NCI-H2107 treated with DMSO at 0.1 percent for 48 hours (cell line): ENCODE measurements around the gene ADGRF1.
"Not testable (repeated sequence)": the region's sequence is repeated elsewhere in the genome, so short reads cannot be mapped to it uniquely, and the experiment has no call there.

Experiments
- DNase-seq: peaks from one replicate; lab custom pipeline; 2025; ENCODE audit not compliant: unreplicated experiment; lab: John Stamatoyannopoulos, UW

ADGRF1 gene

DNA sequence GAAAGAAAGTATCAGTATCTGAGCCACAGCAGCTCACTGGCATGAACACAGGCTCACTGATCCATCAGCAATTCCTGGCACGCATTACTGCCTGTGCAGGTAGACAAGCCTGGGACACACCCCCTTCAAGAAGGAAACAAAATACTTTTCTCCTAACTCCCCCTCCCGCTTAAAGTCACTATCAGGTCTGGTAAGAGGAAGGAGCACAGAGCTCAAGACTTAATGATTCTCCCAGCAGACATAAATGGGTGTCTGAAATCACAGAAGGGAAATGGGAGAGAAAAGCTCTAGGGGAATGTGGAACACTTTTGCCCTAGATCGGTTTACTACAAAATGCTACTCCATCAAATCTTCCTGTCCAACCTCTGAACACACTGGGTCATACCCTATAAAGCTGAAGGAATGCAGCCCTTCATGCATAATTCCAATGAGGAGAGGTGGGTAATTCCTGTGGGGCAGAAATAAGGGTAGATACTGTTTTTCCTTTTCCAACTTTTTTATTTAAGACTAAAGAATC is at the start of gene ADGRF1:
ADGRF1 (minus strand) TSS at position 58 of the 517 bp plus-strand sequence. CDS start 13,271 bp downstream, outside the sequence.
- no peak for DNase-seq

DNA sequence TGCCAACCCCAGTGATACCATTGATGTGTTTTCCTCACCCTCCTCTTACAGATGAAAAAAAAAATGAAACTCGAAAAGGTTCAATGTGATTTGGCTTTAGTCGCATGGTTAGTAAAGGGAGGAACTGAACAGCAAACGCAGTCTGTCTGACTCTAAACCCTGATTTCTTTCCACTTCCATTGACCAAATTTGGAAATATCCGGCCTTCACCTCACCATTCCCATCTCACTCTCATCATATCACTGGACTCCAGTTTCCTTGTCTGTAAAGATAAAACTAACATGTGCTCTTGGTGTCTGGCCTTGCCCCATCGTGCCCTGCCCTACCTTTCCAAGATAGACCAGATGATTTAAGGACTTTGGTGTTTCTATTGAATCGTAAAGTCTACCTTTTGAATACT is 48.7 kb upstream of the ADGRF1 start:
- no peak for DNase-seq

DNA sequence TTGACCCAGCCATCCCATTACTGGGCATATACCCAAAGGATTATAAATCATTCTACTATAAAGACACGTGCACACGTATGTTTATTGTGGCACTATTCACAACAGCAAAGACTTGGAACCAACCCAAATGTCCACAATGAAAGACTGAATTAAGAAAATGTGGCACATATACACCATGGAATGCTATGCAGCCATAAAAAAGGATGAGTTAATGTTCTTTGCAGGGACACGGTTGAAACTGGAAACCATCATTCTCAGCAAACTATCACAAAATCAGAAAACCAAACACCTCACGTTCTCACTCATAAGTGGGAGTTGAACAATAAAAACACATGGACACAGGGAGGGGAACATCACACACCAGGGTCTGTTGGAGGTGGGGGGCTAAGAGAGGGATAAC is 47.3 kb upstream of the ADGRF1 start:
- not testable (repeated sequence) for DNase-seq

- no peak for DNase-seq
These were observed 44.1 kb upstream of the ADGRF1 start for GRCh38 chr6:47086051-47086770.

GRCh38 chr6:47084610-47085009 is 42.5 kb upstream of the ADGRF1 start:
- no peak for DNase-seq

DNA sequence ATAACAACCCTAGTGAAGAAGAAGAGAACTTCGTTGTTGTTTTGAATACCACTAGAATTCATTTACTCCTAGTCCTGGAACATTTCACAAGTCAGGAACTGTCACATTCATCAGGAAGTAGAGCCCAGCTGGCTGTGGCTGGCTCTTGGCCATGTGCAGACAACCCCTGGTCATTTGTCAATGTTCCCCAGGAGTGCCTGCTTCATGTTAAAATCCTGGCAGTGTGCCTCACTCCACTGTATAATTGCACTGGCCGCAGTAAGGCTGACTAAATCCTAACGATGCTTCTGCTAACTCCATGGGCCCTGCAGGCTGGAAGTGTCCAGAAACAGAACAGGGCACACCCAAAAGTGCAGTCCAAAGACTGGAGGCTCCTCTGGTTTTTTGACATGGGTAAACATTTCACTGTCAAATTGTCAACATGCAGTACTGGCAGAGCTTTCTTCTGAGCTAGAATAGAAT is 41.5 kb upstream of the ADGRF1 start:
- DNase-seq = no peak

DNA sequence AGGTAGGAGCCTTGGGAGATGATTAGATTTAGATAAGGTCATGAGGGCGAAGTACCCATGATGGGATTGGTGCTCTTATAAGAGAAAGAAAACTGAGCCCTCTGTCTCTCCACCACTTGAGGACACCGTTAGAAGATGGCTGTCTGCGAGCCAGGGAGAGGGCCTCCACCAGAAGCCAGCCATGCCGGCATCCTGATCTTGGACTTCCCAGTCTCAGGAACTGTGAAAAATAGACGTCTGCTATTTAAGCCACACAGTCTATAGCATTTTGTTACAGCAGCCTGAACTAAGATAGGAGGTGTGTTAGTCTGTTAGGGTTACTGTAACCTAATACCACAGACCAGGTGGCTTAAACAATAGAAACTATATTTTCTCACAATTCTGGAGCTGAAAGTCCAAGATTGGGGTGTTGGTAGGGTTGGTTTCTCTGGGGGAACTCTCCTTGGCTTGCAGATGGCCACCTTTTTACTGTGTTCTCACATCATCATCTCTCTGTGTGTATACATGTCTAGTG is 38.0 kb upstream of the ADGRF1 start:
- DNase-seq = no peak

DNA sequence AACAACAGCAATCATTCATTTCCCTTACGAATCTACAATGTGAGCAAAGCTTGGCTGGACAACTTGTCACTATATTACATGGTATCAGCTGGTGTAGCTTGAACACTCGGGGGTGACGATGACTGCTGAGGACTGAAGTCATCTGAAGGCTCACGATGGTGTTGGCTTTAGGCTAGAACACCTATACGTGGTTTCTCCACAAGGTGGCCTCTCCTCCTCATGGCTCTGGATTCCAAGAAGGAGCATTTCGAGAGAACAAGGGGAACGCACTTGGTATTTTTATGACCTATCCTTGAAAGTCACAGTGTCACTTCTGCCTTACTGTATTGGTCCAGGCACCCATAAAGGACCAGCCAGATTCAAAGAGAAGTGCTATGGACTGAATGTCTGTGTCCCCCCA is 37.5 kb upstream of the ADGRF1 start:
- no peak for DNase-seq

- DNase-seq = no peak
These were observed 36.9 kb upstream of the ADGRF1 start for GRCh38 chr6:47078991-47079390.

DNA sequence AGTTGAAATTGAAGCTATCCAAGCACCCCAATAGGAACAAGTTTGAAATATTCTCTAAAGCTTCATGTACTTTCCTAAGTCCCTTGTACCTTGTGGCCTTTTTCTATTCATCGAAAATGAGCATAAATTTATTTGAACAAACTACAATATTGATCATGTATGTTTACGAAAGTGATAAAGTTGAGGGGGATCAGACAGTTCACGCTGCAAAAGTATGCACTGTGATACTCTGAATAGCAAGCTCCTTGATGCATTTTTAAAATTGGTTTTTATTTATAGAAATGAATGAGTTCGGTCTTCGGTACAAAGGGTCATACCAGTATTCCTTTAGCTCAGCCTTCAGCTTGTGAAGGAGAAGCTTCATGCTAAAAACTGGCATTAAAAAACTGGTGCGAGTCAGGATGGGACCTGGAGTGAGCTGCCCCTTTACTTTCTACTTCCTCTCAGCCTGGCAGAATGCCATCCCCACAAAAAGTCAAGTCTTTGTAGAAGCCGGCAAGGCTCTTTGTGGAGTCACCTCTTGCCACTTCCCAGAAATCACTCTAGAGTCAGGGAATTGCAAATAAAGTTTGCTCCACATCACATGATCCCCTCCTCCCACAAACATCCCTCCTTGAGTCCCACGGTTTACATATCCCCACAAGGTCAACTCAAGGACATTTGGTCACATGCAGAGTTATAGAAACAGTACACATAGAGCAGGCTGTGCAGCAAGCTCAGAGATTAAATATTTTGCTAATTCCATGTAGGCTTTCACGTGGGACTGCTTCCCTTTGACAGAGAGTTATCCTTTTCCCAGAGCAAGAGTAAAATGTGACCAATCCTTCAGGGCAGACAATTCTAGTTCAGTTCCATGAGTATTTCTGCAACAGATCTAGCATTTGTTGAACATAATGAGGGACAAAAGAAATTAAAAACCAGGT is 34.6 kb upstream of the ADGRF1 start:
- no peak for DNase-seq

DNA sequence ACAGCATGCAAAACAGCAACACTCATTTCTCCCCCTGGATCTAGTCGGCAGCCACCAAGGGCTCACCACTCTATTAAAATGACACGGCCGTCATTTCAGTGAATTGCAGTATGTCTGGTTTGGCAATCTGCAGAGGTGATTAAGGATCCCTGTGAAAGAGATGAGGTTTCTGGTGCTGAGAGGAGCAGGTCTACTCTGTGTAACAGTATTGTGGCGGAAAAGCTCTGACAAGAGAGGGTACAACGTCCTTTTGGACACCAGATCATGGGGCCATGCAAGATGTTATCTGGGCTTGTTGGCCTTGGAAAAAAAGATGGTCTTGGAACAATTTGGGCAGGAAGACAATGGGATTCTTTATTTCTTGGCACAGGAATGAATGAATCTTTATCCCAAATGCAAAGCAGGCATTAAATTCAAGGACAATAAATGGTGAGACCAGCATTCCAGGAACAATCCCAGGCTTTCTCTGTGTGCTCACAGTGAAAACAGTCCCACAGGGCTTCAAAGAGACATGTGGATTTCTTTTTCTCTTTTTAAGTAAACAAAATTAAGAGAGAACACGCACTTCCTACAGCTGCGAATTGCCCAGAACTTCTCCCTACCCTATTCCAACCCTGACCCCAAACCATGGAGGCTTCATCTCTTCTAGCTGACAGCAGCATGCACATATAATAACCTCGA is 33.7 kb upstream of the ADGRF1 start:
- no peak for DNase-seq

GRCh38 chr6:47075168-47075567 is 33.0 kb upstream of the ADGRF1 start:
- DNase-seq = no peak

- no peak for DNase-seq
These were observed 31.3 kb upstream of the ADGRF1 start for GRCh38 chr6:47073125-47074110.

- DNase-seq = no peak
These were observed 30.5 kb upstream of the ADGRF1 start for GRCh38 chr6:47072667-47073066.

GRCh38 chr6:47071681-47072080 is 29.5 kb upstream of the ADGRF1 start:
- DNase-seq = no peak

- no peak for DNase-seq
These were observed 28.3 kb upstream of the ADGRF1 start for GRCh38 chr6:47070461-47070860.

DNA sequence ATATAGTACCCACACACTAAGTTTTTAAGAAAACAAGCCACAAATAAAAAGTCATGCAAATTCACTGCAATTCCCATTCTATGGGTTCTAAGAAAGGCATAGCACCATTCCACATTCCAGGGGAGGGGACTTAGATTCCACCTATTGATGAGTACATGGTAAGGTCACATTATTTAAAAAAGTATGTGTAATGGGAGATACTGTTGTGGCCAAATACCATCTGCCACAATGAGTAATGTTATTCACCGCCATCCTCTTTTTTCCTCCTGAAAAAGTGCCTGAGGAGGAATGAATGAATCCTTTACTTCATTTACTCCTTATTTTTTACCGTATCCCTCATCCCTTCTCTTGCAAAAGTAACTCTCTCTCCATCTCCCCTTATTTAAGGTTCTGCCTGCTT is 27.0 kb upstream of the ADGRF1 start:
- no peak for DNase-seq

DNA sequence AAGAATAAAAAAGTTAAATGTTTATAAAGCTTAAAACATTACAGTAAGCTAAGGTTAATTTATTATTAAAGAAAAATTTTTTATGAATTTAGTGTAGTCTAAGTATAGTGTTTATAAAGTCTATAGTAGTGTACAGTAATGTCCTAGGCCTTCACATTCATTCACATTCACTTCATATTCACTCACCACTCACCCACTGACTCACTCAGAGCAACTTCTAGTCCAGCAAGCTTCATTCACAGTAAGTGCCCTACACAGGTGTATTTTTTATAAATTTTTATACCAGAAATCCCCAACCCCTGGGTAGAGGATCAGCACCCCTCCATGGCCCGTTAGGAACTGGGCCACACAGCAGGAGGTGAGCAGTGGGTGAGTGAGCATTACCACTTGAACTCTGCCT is 24.3 kb upstream of the ADGRF1 start:
- DNase-seq = no peak

DNA sequence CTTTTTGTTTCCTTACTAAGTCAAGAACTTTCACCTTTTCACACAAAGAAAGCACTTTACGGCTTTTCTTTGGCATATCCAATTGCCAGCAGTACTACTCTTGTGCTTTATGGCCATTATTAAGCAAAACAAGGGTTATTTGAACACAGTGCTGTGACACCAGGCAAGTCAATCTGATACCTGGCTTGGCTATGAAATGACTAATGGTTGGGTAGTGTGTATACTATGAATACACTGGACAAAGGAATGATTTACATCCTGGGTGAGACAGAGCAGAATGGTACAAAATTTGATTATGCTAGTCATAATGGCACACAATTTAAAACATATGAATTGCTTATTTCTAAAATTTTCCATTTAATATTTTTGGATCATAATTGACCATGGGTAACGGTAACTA is 22.1 kb upstream of the ADGRF1 start:
- DNase-seq = no peak

DNA sequence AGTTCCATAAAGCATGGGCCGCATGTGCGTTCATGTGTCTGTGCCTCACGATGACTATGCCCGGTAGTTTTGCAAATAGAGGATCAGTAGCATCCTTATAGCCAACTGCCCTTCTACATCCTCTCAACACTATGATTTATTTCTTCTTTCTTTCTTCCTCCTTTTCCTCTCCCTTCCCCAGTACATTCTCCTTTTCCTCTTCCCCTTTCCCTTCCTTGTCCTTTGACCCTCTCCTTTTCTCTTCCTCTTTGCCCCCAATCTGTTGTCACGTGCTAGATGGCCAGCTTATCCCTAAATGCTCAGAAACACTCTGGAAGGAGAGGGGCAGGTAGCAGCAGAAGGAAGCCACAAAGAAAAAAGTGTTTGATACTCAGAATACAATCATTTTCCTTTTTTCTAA is 20.2 kb upstream of the ADGRF1 start:
- no peak for DNase-seq
